Measurements from ENCODE around the gene FGF22.

DNA sequence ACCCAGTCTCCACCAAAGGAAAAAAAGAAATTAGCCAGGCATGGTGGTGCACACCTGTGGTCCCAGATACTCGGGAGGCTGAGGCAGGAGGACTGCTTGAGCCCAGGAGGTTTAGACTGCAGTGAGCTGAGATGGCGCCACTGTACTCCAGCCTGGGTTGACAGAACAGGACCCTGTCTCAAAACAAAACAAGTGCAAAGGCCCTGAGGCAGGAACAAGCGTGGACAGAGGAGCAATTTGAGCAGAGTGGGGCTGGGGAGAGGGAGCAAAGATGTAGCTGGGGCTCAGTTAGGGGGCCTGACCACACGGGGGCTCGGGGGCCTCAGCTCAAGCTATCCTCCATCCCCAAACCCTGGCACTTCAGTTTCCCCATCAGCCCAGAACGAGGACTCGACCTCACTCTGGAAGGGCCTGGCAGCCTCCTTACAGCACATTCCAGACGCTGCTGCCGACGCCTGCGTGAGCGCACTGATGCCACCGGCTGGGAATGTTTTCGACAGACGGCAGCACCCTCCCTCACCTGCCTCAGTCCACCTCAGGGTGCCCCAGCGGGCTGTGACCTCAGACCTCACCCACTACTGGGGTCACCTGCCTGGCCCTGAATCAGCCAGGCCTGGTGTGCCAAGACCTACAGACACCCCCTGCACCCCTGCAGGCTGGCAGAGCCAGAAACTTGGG, 4.6 kb upstream of the FGF22 start:
- TF ChIP-seq, protein P1, sequence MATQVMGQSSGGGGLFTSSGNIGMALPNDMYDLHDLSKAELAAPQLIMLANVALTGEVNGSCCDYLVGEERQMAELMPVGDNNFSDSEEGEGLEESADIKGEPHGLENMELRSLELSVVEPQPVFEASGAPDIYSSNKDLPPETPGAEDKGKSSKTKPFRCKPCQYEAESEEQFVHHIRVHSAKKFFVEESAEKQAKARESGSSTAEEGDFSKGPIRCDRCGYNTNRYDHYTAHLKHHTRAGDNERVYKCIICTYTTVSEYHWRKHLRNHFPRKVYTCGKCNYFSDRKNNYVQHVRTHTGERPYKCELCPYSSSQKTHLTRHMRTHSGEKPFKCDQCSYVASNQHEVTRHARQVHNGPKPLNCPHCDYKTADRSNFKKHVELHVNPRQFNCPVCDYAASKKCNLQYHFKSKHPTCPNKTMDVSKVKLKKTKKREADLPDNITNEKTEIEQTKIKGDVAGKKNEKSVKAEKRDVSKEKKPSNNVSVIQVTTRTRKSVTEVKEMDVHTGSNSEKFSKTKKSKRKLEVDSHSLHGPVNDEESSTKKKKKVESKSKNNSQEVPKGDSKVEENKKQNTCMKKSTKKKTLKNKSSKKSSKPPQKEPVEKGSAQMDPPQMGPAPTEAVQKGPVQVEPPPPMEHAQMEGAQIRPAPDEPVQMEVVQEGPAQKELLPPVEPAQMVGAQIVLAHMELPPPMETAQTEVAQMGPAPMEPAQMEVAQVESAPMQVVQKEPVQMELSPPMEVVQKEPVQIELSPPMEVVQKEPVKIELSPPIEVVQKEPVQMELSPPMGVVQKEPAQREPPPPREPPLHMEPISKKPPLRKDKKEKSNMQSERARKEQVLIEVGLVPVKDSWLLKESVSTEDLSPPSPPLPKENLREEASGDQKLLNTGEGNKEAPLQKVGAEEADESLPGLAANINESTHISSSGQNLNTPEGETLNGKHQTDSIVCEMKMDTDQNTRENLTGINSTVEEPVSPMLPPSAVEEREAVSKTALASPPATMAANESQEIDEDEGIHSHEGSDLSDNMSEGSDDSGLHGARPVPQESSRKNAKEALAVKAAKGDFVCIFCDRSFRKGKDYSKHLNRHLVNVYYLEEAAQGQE (IDR thresholded peaks at IDR 0.05; ENCODE audit: insufficient read depth in 1 of 2, low read depth in 2 of 2, low read length in 2 of 2) = no peak
- TF ChIP-seq POLR2AphosphoS5 (IDR thresholded peaks at IDR 0.05; ENCODE audit: low read depth, low read length) (no peak), TAF1 (IDR thresholded peaks at IDR 0.05; ENCODE audit: borderline replicate concordance, insufficient read depth, low read length) (no peak), SIN3A (IDR thresholded peaks at IDR 0.05; ENCODE audit: borderline replicate concordance, insufficient read depth, low read length) (no peak), FOXP2 (optimal IDR thresholded peaks at IDR 0.05; ENCODE audit: borderline replicate concordance, extremely low read depth, extremely low read length, insufficient read depth) (no peak)
